Measurements from ENCODE around the gene IKZF1.
A peak's percentile ranks its signal among the peaks of the same experiment; 100 is the strongest.
"Not testable (repeated sequence)": the region's sequence is repeated elsewhere in the genome, so short reads cannot be mapped to it uniquely, and the experiment has no call there.

IKZF1 gene

GRCh38 chr7:50335230-50335794, 30.8 kb downstream of the IKZF1 start:
- Histone ChIP-seq H2AFZ (ENCODE audit: low read depth, low read length) (no peak overlapping the region), H3K79me2 (ENCODE audit: insufficient read depth, low read length) (peaks cover 67% of the 10 kb centered on the region), H3K27ac (ENCODE audit: low read length) (peak overlapping the region; percentile 98), H3K9ac (ENCODE audit: low read depth, low read length) (peak overlapping the region; percentile 66), H3K4me3 (ENCODE audit: low read depth in 1 of 2, low read length in 2 of 2) (peak overlapping the region in 1 of 2 experiments; percentile 49; a peak in 2 of 4 replicates), H3K4me1 (ENCODE audit: insufficient read depth, low read length) (peaks cover 100% of the 10 kb centered on the region), H4K20me1 (ENCODE audit: insufficient read depth, low read length) (no peaks in the 10 kb centered on the region), H3K9me3 (ENCODE audit: insufficient read depth, low read length, severe bottlenecking) (no peaks in the 10 kb centered on the region), H3K27me3 (ENCODE audit: insufficient read depth, low read length, poor library complexity) (no peaks in the 10 kb centered on the region), H3K4me2 (ENCODE audit: insufficient read depth, low read length) (peak overlapping the region; percentile 64), H3K36me3 (ENCODE audit: insufficient read depth, low read length) (peaks cover 34% of the 10 kb centered on the region)
- DNase-seq = no peak
- no peak for ATAC-seq (ENCODE audit: insufficient read depth, low read depth)
- TF ChIP-seq EZH2 (IDR thresholded peaks at IDR 0.05; ENCODE audit: borderline replicate concordance, low read depth, low read length, severe bottlenecking) (no peak), CTCF (IDR thresholded peaks at IDR 0.05; ENCODE audit: borderline replicate concordance, extremely low read depth, low read length, poor library complexity, severe bottlenecking) (no peak)

- peaks cover 27% of the 10 kb centered on the region for H3K36me3 ChIP-seq (ENCODE audit: insufficient read depth, low read length)
- H3K27me3 ChIP-seq (ENCODE audit: insufficient read depth, low read length, poor library complexity) = no peaks in the 10 kb centered on the region
- H3K79me2 ChIP-seq (ENCODE audit: insufficient read depth, low read length) = peaks cover 69% of the 10 kb centered on the region
- peak; percentile 52 for ATAC-seq (ENCODE audit: insufficient read depth, low read depth)
- no peak overlapping the region for H2AFZ ChIP-seq (ENCODE audit: low read depth, low read length)
- peak overlapping the region in 1 of 2 experiments; percentile 49; a peak in 1 of 4 replicates for H3K4me3 ChIP-seq (ENCODE audit: low read depth in 1 of 2, low read length in 2 of 2)
- TF ChIP-seq EZH2 (IDR thresholded peaks at IDR 0.05; ENCODE audit: borderline replicate concordance, low read depth, low read length, severe bottlenecking) = no peak
- TF ChIP-seq CTCF (IDR thresholded peaks at IDR 0.05; ENCODE audit: borderline replicate concordance, extremely low read depth, low read length, poor library complexity, severe bottlenecking) = peak; percentile 71
- peak; percentile 92 for DNase-seq
- peak overlapping the region; percentile 64 for H3K4me2 ChIP-seq (ENCODE audit: insufficient read depth, low read length)
- H3K9ac ChIP-seq (ENCODE audit: low read depth, low read length) = peak overlapping the region; percentile 66
- H3K27ac ChIP-seq (ENCODE audit: low read length) = peak overlapping the region; percentile 98
- H4K20me1 ChIP-seq (ENCODE audit: insufficient read depth, low read length) = no peaks in the 10 kb centered on the region
- H3K9me3 ChIP-seq (ENCODE audit: insufficient read depth, low read length, severe bottlenecking) = no peaks in the 10 kb centered on the region
- H3K4me1 ChIP-seq (ENCODE audit: insufficient read depth, low read length) = peaks cover 100% of the 10 kb centered on the region
These were observed 31.6 kb downstream of the IKZF1 start for GRCh38 chr7:50335795-50336754.

GRCh38 chr7:50336894-50337703, 32.6 kb downstream of the IKZF1 start:
- peaks cover 100% of the 10 kb centered on the region for H3K4me1 ChIP-seq (ENCODE audit: insufficient read depth, low read length)
- no peak overlapping the region for H2AFZ ChIP-seq (ENCODE audit: low read depth, low read length)
- H3K27ac ChIP-seq (ENCODE audit: low read length) = peak overlapping the region; percentile 98
- DNase-seq = no peak
- no peak for ATAC-seq (ENCODE audit: insufficient read depth, low read depth)
- H3K4me3 ChIP-seq (ENCODE audit: low read depth in 1 of 2, low read length in 2 of 2) = peak overlapping the region in 1 of 2 experiments; percentile 7; a peak in 1 of 4 replicates
- peaks cover 28% of the 10 kb centered on the region for H3K36me3 ChIP-seq (ENCODE audit: insufficient read depth, low read length)
- no peaks in the 10 kb centered on the region for H3K27me3 ChIP-seq (ENCODE audit: insufficient read depth, low read length, poor library complexity)
- no peak for TF ChIP-seq CTCF (IDR thresholded peaks at IDR 0.05; ENCODE audit: borderline replicate concordance, extremely low read depth, low read length, poor library complexity, severe bottlenecking)
- TF ChIP-seq EZH2 (IDR thresholded peaks at IDR 0.05; ENCODE audit: borderline replicate concordance, low read depth, low read length, severe bottlenecking) = no peak
- peak overlapping the region; percentile 66 for H3K9ac ChIP-seq (ENCODE audit: low read depth, low read length)
- H3K79me2 ChIP-seq (ENCODE audit: insufficient read depth, low read length) = peaks cover 77% of the 10 kb centered on the region
- no peaks in the 10 kb centered on the region for H3K9me3 ChIP-seq (ENCODE audit: insufficient read depth, low read length, severe bottlenecking)
- H4K20me1 ChIP-seq (ENCODE audit: insufficient read depth, low read length) = no peaks in the 10 kb centered on the region
- peak overlapping the region; percentile 64 for H3K4me2 ChIP-seq (ENCODE audit: insufficient read depth, low read length)

- peaks cover 100% of the 10 kb centered on the region for H3K4me1 ChIP-seq (ENCODE audit: insufficient read depth, low read length)
- H3K36me3 ChIP-seq (ENCODE audit: insufficient read depth, low read length) = peaks cover 29% of the 10 kb centered on the region
- not testable (repeated sequence) for ATAC-seq (ENCODE audit: insufficient read depth, low read depth); DNase-seq; H3K27me3 ChIP-seq (ENCODE audit: insufficient read depth, low read length, poor library complexity); H3K9me3 ChIP-seq (ENCODE audit: insufficient read depth, low read length, severe bottlenecking); H2AFZ ChIP-seq (ENCODE audit: low read depth, low read length); H4K20me1 ChIP-seq (ENCODE audit: insufficient read depth, low read length)
- peaks cover 86% of the 10 kb centered on the region for H3K79me2 ChIP-seq (ENCODE audit: insufficient read depth, low read length)
- H3K9ac ChIP-seq (ENCODE audit: low read depth, low read length) = peak overlapping the region; percentile 66
- peak overlapping the region; percentile 64 for H3K4me2 ChIP-seq (ENCODE audit: insufficient read depth, low read length)
- H3K27ac ChIP-seq (ENCODE audit: low read length) = peak overlapping the region; percentile 98
- peak overlapping the region in 1 of 2 experiments; percentile 39; a peak in 1 of 4 replicates for H3K4me3 ChIP-seq (ENCODE audit: low read depth in 1 of 2, low read length in 2 of 2)
These were observed 35.0 kb downstream of the IKZF1 start for GRCh38 chr7:50339472-50339871.

Measured in DND-41 (cell line).